Smooth muscle cell (in vitro differentiated cells): ENCODE results near the gene TTLL7. TPM values are rescaled to one million over a fixed set of nuclear protein-coding genes. Genes with fewer than 3 reads are reported as not detected.

Source experiments
- DNase-seq: peaks from one replicate; lab custom pipeline; 2025; ENCODE audit not compliant: unreplicated experiment; lab: John Stamatoyannopoulos, UW
- H2AFZ ChIP-seq: fragments of 200-600 bp; sonication (generic); 2 replicates; pipeline ENCODE4 v1.6.0; 2016; ENCODE audit warnings: antibody characterized with exemption, low read depth, mild to moderate bottlenecking
- H3F3A ChIP-seq: fragments of 200-600 bp; sonication (generic); 2 replicates; pipeline ENCODE4 v1.6.0; 2017; ENCODE audit warnings: antibody characterized with exemption, low read depth
- H3K27ac ChIP-seq: fragments of 200-600 bp; sonication (generic); 2 replicates; pipeline ENCODE4 v1.5.1; 2016; ENCODE audit warnings: low read depth, mild to moderate bottlenecking
- H3K27me3 ChIP-seq: fragments of 200-600 bp; sonication (generic); 2 replicates; pipeline ENCODE4 v1.6.1; 2016; ENCODE audit warnings: low read depth, mild to moderate bottlenecking
- H3K36me3 ChIP-seq: fragments of 200-600 bp; sonication (generic); 2 replicates; pipeline ENCODE4 v1.5.1; 2016; ENCODE audit warnings: low read depth
- H3K4me1 ChIP-seq: fragments of 200-600 bp; sonication (generic); 2 replicates; pipeline ENCODE4 v1.5.1; 2016; ENCODE audit warnings: low read depth
- H3K4me2 ChIP-seq: fragments of 200-600 bp; sonication (generic); 2 replicates; pipeline ENCODE4 v1.6.0; 2016; ENCODE audit warnings: mild to moderate bottlenecking
- H3K4me3 ChIP-seq: fragments of 200-600 bp; sonication (generic); 2 replicates; pipeline ENCODE4 v1.5.1; 2016; ENCODE audit warnings: mild to moderate bottlenecking
- H3K79me2 ChIP-seq: fragments of 200-600 bp; sonication (generic); 2 replicates; pipeline ENCODE4 v1.6.0; 2016; ENCODE audit warnings: low read depth, mild to moderate bottlenecking
- H3K9ac ChIP-seq: fragments of 200-600 bp; sonication (generic); 2 replicates; pipeline ENCODE4 v1.6.0; 2016; ENCODE audit warnings: low read depth
- H3K9me3 ChIP-seq: fragments of 200-600 bp; sonication (generic); replicated peaks from 2 replicates; pipeline ENCODE4 v1.5.1; 2016; ENCODE audit warnings: low read depth
- H4K20me1 ChIP-seq: fragments of 200-600 bp; sonication (generic); 2 replicates; pipeline ENCODE4 v1.6.0; 2016; ENCODE audit warnings: low read depth
- WGBS: methylation state at CpG from one replicate; pipeline ENCODE4 v1.1.7; 2016; ENCODE audit warnings: low lambda C conversion rate; 5-methylcytosine and 5-hydroxymethylcytosine counted together
- polyA plus RNA-seq: library from polyadenylated mRNA; unstranded; fragments of >200 nt; fragmentation: Nextera tagmentation; extraction: Ambion mirVana; gene quantifications from 2 replicates; pipeline ENCODE4 v1.2.1, GENCODE V29; 2016
- total RNA-seq: library from RNA; depleted of rRNA; stranded (reverse); fragments of >200 nt; gene quantifications from 2 replicates; pipeline ENCODE4 v1.2.3, GENCODE V29; 2014
- TF ChIP-seq, protein P1 (sequence below): fragments of 200-600 bp; sonication (generic); IDR thresholded peaks from 2 replicates; pipeline ENCODE4 v1.5.1; 2017; ENCODE audit warnings: borderline replicate concordance, mild to moderate bottlenecking, antibody characterized with exemption; ENCODE audit not compliant: insufficient read depth, poor library complexity, severe bottlenecking

Gene TTLL7
- total and polyA plus RNA-seq, 2 experiments from 2014 or later, result 4.8 to 6.3 TPM

DNA sequence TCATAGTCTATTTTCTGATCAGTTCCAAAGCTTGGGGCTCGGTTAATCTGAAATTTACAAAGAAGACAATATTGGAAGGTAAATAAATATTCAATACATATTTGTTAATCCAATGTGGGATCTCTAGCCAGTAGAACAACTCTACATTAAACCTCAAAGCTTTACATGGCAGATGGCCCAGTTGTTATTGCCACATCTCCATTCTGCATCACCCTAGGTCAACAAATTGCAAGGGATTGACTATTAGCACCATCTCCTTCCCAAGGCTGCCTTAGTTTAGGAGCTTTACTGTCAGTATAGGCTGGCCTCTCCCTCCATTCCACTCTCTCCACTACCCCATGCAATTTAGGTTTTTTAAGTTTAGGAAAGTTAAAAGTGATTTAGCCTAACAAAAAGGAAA lies 69.7 kb downstream of the TTLL7 start:
- 97% methylated on average over 1 of the region's 1 CpG for WGBS
- Histone ChIP-seq H3K9ac (no peak overlapping the region), H3K4me3 (no peak overlapping the region), H3K4me2 (no peak overlapping the region), H3K36me3 (no peaks in the 10 kb centered on the region), H3K9me3 (no peaks in the 10 kb centered on the region), H3K27me3 (no peaks in the 10 kb centered on the region), H3F3A (no peaks in the 10 kb centered on the region), H3K4me1 (no peaks in the 10 kb centered on the region), H4K20me1 (no peaks in the 10 kb centered on the region), H3K79me2 (no peaks in the 10 kb centered on the region), H3K27ac (no peak overlapping the region), H2AFZ (no peak overlapping the region)
- DNase-seq, result no peak
- TF ChIP-seq, protein P1, sequence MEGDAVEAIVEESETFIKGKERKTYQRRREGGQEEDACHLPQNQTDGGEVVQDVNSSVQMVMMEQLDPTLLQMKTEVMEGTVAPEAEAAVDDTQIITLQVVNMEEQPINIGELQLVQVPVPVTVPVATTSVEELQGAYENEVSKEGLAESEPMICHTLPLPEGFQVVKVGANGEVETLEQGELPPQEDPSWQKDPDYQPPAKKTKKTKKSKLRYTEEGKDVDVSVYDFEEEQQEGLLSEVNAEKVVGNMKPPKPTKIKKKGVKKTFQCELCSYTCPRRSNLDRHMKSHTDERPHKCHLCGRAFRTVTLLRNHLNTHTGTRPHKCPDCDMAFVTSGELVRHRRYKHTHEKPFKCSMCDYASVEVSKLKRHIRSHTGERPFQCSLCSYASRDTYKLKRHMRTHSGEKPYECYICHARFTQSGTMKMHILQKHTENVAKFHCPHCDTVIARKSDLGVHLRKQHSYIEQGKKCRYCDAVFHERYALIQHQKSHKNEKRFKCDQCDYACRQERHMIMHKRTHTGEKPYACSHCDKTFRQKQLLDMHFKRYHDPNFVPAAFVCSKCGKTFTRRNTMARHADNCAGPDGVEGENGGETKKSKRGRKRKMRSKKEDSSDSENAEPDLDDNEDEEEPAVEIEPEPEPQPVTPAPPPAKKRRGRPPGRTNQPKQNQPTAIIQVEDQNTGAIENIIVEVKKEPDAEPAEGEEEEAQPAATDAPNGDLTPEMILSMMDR, result no peak

DNA sequence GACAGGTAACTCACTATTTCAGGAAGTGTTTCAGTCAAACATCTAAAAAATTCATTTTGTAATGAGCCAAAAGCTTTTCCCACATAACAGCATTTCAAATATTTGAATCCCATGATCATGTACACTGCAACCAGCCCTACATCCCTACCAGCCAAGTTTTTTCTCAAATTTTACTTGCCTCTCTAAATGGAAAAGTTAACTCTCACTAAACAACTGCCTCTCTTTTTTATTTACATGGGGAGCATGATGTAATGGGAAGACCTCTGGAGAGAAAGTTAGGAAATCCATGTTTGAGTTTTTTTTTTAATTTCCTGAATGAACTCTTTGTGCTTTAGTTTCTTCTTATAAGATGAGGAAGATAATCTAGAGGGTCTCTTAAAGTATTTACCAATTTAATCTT lies 70.5 kb downstream of the TTLL7 start:
- no peaks in the 10 kb centered on the region for H3K79me2 ChIP-seq
- no peak overlapping the region for H3K27ac ChIP-seq
- H3K9me3 ChIP-seq, result no peaks in the 10 kb centered on the region
- no peaks in the 10 kb centered on the region for H3K4me1 ChIP-seq
- no peaks in the 10 kb centered on the region for H3K36me3 ChIP-seq
- H3K27me3 ChIP-seq, result no peaks in the 10 kb centered on the region
- H3K9ac ChIP-seq, result no peak overlapping the region
- no peaks in the 10 kb centered on the region for H3F3A ChIP-seq
- no peaks in the 10 kb centered on the region for H4K20me1 ChIP-seq
- H3K4me2 ChIP-seq, result no peak overlapping the region
- no peak overlapping the region for H3K4me3 ChIP-seq
- no peak overlapping the region for H2AFZ ChIP-seq
- DNase-seq, result no peak
- TF ChIP-seq, protein P1, result no peak

DNA sequence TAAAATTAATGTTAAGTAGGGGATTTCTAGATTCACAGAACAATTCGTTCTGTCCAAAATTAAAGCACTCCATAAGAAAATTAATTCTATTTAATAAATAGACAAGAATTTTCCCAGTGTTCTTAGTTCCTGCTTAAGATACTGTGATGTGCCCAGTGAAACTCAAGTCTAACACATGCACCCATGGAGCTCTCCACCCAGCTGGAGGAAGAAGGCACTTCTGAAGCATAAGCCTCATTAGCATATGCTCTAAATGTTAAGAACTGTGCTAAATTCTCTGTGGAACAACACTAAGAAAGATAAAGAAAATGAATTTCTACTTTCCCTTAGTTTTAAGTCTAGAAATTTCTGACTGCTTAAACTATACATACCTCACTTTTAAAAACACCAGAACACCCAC lies 71.2 kb downstream of the TTLL7 start:
- TF ChIP-seq, protein P1, result no peak
- Histone ChIP-seq H3K36me3 (no peaks in the 10 kb centered on the region), H3K9me3 (no peaks in the 10 kb centered on the region), H3F3A (no peaks in the 10 kb centered on the region), H3K27me3 (no peaks in the 10 kb centered on the region), H3K4me1 (no peaks in the 10 kb centered on the region), H3K9ac (no peak overlapping the region), H2AFZ (no peak overlapping the region), H3K27ac (no peak overlapping the region), H3K79me2 (no peaks in the 10 kb centered on the region), H3K4me3 (no peak overlapping the region), H3K4me2 (no peak overlapping the region), H4K20me1 (no peaks in the 10 kb centered on the region)
- WGBS, result 95% methylated on average over 1 of the region's 1 CpG
- DNase-seq, result no peak

DNA sequence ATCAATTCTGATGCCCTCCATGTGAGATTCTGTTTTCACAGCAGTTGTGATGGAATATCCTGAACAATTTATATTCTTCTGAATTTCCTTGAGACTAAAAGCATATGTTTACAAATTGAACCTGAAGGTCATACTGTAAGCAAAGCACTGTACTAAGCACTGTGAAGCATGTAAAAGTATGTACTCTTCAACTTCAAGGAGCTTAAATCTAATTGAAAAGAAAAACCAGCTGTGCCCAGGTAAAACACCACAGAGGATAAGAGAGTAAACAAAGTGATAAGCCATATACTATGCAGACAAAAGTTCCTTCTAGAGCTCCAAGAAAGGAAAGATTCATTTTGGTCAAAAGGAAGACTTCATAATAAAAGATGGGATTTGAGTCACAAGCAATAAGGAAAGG lies 71.9 kb downstream of the TTLL7 start:
- Histone ChIP-seq H3K27ac (no peak overlapping the region), H3F3A (no peaks in the 10 kb centered on the region), H3K27me3 (no peaks in the 10 kb centered on the region), H3K9me3 (no peaks in the 10 kb centered on the region), H3K9ac (no peak overlapping the region), H3K4me2 (no peak overlapping the region), H3K4me1 (no peaks in the 10 kb centered on the region), H2AFZ (no peak overlapping the region), H3K36me3 (no peaks in the 10 kb centered on the region), H3K79me2 (no peaks in the 10 kb centered on the region), H3K4me3 (no peak overlapping the region), H4K20me1 (no peaks in the 10 kb centered on the region)
- TF ChIP-seq, protein P1, result no peak
- DNase-seq, result no peak
